Coronary artery (tissue), 2 donors: ENCODE data around the gene EHMT1.

Experiments used
- DNase-seq: peaks from one replicate; pipeline ENCODE4 v3.0.0-alpha.2; 2017; ENCODE audit warnings: low spot score
- H3K27ac ChIP-seq, 2 donors: fragments of 200-600 bp; sonication (generic); one replicate each; pipeline ENCODE4 v1.5.1; 2016 to 2019
- H3K4me3 ChIP-seq: fragments of 200-600 bp; sonication (generic); 2 replicates; pipeline ENCODE4 v1.5.1; 2016; ENCODE audit warnings: mild to moderate bottlenecking, moderate library complexity
- TF ChIP-seq, protein P1 (sequence below): fragments of 200-600 bp; sonication (generic); IDR thresholded peaks from one replicate; pipeline ENCODE4 v1.5.1; 2019; ENCODE audit warnings: antibody characterized with exemption

Gene EHMT1

GRCh38 chr9:137795156-137795666 is 176.4 kb downstream of the EHMT1 start:
- Histone ChIP-seq H3K4me3 (no peak overlapping the region), H3K27ac (no peak overlapping the region)
- TF ChIP-seq, protein P1, sequence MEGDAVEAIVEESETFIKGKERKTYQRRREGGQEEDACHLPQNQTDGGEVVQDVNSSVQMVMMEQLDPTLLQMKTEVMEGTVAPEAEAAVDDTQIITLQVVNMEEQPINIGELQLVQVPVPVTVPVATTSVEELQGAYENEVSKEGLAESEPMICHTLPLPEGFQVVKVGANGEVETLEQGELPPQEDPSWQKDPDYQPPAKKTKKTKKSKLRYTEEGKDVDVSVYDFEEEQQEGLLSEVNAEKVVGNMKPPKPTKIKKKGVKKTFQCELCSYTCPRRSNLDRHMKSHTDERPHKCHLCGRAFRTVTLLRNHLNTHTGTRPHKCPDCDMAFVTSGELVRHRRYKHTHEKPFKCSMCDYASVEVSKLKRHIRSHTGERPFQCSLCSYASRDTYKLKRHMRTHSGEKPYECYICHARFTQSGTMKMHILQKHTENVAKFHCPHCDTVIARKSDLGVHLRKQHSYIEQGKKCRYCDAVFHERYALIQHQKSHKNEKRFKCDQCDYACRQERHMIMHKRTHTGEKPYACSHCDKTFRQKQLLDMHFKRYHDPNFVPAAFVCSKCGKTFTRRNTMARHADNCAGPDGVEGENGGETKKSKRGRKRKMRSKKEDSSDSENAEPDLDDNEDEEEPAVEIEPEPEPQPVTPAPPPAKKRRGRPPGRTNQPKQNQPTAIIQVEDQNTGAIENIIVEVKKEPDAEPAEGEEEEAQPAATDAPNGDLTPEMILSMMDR: no peak
- no peak for DNase-seq

DNA sequence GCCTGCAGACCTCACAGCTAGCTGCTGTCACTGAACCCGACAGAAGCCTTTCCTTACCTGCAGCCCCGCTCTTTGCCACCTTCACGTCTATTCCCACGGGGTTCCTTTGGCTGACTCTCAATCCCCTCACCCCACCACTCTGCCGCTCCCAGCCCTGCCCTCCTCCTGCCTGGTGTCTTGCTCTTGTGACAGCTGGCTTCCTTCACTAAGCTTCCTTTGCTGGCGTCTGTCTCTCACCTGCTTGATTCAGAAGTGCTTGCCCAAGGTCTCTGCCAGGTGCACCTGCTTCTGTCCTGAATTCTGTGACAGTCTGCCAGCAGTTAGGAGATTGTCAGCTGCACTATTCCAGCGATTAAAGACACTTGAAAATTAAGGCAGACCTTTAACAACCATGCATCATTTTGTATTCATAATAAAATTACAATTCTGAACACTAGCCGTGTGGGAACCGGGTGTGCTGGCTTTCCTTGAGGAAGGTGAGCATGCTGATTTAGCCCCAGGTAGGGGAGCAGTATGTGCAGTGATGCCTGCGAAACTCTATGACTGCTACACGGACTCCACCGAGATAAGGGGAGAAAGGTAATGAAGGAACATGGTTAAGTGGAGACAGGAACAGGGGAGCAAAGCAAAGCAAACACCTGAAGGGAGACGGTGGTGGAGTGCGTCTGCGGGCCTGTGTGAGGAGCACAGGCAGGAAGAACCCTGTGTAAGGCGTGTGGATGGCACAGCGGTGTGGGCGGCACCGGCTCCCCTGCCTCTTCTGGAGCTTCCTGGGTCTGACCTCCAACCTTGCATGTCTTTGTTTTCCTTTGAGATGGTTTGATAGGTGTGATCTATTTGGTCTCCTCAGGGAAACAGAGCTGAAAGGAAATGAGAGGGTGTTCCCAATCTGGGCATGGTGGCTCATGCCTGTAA is 178.7 kb downstream of the EHMT1 start:
- Histone ChIP-seq H3K27ac (no peak overlapping the region), H3K4me3 (no peak overlapping the region)
- DNase-seq: no peak
- TF ChIP-seq, protein P1: no peak

- Histone ChIP-seq H3K4me3 (no peak overlapping the region), H3K27ac (no peak overlapping the region)
- TF ChIP-seq, protein P1: no peak
- DNase-seq: no peak
These were observed 179.3 kb downstream of the EHMT1 start for GRCh38 chr9:137798142-137798541.

DNA sequence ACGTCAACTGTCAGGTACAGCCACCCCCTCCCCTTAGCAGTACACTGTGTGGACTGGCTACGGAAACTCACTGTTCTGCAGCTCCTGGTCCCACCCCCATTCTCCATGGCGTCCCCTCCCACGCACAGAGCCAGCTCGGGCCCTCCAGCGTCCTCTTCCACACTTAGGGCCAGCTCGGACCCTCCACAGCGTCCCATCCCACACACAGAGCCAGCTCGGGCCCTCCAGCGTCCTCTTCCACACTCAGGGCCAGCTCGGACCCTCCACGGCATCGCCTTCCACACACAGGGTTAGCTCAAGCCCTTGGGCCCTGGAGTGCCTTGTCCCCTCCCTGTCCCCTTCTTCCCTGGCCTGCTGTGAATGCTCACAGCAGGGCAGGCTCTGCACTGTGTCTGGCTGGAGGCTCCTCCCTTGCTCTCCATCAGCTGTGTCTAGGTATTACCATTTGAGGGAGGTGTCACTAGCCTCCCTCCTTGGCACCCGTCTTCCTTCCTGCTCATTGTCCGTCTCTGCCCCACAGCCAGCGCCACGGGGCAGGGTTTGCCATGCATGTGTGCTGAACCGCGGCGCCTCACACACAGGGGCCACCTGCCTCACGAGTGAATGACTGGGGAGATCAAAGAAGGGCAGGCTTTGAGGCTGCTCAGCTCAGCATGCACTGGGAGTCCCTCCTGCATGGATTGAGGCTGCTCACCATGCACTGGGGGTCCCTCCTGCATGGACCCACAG is 180.3 kb downstream of the EHMT1 start:
- no peak overlapping the region for H3K4me3 ChIP-seq
- H3K27ac ChIP-seq: no peak overlapping the region
- DNase-seq: no peak
- TF ChIP-seq, protein P1: no peak

DNA sequence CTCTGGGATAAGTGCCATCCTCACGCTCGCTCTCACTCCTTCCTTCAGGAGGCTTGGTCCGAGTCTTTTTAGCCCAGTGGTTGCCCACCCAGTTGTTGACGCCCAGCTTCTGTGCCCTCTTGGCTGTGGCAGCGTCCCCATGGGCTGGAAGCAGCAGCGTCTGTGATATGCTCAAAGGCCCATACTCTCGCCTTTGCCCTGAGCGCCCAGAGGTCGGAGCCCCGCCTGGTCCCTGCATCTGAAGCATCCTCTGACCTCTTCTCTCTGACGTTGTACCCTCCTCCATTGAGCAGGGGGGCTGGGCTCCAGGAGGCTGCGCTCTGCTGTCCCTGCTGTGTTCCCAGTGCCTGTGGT is 180.8 kb downstream of the EHMT1 start:
- no peak overlapping the region for H3K4me3 ChIP-seq
- TF ChIP-seq, protein P1: no peak
- no peak for DNase-seq
- no peak overlapping the region for H3K27ac ChIP-seq

- TF ChIP-seq, protein P1: no peak
- DNase-seq: no peak
- H3K27ac ChIP-seq: no peak overlapping the region
- no peak overlapping the region for H3K4me3 ChIP-seq
These were observed 181.6 kb downstream of the EHMT1 start for GRCh38 chr9:137800196-137801022.
